ENCODE data around the gene REC114.
"Not testable (repeated sequence)": the region's sequence is repeated elsewhere in the genome, so short reads cannot be mapped to it uniquely, and the experiment has no call there.

The REC114 gene, protein sequence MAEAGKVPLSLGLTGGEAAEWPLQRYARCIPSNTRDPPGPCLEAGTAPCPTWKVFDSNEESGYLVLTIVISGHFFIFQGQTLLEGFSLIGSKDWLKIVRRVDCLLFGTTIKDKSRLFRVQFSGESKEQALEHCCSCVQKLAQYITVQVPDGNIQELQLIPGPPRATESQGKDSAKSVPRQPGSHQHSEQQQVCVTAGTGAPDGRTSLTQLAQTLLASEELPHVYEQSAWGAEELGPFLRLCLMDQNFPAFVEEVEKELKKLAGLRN

GRCh38 chr15:73442968-73443367, at the start of gene REC114:
TSS of gene REC114 (plus strand) at chr15:73443164. CDS start at chr15:73443186, 22 bp downstream.
- DNase-seq = no peak

DNA sequence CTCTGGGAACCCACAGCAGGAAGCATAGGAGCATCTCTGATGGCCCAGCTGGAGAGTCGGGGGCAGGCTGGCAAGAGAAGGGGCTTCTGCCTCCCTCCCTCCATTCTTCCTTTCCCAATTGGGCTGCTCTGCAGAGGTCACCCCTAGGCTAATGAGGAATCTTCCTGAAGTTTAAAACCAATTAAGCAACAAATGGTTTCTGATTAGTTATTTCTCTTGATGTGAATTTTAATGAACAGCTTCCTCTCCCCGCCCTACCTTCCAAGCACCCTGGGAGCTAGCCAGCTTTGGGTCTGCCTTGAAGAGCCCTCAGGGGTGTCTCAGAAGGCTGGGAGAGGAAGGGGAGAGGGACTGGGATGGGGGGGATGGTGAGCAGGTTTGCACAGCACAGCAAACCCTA, 49.6 kb upstream of the REC114 start:
- no peak for DNase-seq

- no peak for DNase-seq
Observed at GRCh38 chr15:73394782-73395181, 48.2 kb upstream of the REC114 start.

- no peak for DNase-seq
Observed at GRCh38 chr15:73395671-73396070, 47.3 kb upstream of the REC114 start.

- no peak for DNase-seq
Observed at GRCh38 chr15:73397461-73397860, 45.5 kb upstream of the REC114 start.

- DNase-seq = no peak
Observed at GRCh38 chr15:73398861-73399260, 44.1 kb upstream of the REC114 start.

DNA sequence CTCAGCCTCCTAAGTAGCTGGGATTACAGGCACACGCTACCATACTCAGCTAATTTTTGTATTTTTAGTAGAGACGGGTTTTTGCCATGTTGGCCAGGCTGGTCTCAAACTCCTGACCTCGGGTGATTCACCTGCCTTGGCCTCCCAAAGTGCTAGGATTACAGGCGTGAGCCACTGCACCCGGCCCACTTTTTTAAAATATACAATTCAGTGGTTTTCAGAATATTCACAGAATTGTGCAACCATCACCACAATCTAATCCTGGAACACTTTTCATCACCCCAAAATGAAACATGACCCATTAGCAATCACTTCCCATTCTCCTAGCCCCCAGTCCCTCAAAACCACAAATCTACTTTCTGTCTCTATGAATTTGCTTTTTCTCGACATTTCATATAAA, 42.7 kb upstream of the REC114 start:
- not testable (repeated sequence) for DNase-seq

- DNase-seq = no peak
Observed at GRCh38 chr15:73403171-73403570, 39.8 kb upstream of the REC114 start.

- no peak for DNase-seq
Observed at GRCh38 chr15:73414876-73415275, 28.1 kb upstream of the REC114 start.

GRCh38 chr15:73424506-73424905, 18.5 kb upstream of the REC114 start:
- no peak for DNase-seq

- no peak for DNase-seq
Observed at GRCh38 chr15:73425510-73425909, 17.5 kb upstream of the REC114 start.

- no peak for DNase-seq
Observed at GRCh38 chr15:73426323-73426994, 16.5 kb upstream of the REC114 start.

DNA sequence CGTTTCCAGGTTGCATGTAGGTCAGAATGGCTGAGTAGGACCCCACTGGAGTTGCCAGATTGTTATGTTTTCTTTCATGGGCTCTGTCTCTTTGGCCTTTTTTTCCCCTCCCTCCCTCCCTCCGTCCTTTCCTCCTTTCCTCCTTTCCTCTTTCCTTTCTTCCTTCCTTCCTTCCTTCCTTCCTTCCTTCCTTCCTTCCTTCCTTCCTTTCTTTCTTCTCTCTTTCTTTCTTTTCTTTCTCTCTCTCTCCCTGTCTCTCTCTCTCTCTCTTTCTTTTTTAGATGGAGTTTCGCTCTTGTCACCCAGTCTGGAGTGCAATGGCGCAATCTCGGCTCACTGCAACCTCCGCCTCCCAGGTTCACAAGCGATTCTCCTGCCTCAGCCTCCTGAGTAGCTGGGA, 11.6 kb upstream of the REC114 start:
- not testable (repeated sequence) for DNase-seq

- DNase-seq = no peak
Observed at GRCh38 chr15:73433873-73434272, 9.1 kb upstream of the REC114 start.

GRCh38 chr15:73436613-73437012, 6.4 kb upstream of the REC114 start:
- DNase-seq = no peak

- no peak for DNase-seq
Observed at GRCh38 chr15:73437543-73438109, 5.3 kb upstream of the REC114 start.

DNA sequence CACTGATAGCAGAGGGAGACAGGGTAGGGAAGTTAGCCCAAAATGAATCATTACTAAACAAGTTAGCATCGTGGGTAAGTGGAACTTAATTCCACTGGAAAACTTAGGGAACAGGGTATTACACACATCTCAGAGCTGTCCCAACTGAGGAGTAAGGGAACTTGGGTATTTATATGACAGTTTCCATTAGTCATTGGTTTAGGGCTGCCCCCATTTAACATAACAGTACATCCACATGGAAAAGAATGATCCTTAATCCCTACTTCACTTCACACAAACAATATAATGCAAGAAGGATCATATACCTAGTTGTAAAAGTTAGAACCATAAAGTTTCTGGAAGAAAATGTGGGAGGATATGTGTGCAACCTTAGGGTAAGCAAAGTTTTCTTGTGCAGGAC, 4.3 kb upstream of the REC114 start:
- DNase-seq = no peak

- DNase-seq = no peak
Observed at GRCh38 chr15:73440571-73440970, 2.4 kb upstream of the REC114 start.

DNA sequence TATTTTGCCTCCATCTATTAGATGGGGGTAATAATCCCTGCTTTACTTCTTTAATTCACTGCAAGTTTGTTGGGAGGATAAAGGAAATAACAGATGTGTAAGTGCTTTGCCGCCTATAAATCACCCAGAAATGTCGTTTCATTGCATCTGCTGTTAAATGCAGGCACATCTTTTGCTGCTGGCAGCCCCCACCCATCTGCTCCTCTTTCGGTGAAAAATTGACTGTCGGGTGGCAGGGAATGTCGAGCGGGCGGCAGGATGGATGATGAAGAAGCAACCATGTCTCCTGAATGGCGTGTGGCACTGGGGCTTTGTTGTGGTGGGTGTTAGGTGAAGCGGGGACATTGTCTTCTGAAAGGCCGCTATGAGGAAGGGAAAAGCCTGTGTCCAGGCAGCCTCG, 543 bp upstream of the REC114 start:
- no peak for DNase-seq

DNA sequence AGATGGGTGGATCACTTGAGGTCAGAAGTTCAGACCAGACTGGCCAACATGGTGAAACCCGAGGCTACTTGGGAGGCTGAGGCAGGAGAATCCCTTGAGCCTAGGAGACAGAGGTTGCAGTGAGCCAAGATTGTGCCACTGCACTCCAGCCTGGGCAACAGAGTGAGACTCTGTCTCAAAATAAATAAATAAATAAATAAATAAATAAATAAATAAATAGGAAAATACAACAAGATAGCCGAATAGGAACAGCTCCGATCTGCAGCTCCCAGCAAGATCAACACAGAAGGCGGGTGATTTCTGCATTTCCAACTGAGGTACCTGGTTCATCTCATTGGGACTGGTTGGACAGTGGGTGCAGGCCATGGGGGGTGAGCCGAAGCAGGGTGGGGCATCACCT, 4.5 kb downstream of the REC114 start:
- DNase-seq = not testable (repeated sequence)

DNA sequence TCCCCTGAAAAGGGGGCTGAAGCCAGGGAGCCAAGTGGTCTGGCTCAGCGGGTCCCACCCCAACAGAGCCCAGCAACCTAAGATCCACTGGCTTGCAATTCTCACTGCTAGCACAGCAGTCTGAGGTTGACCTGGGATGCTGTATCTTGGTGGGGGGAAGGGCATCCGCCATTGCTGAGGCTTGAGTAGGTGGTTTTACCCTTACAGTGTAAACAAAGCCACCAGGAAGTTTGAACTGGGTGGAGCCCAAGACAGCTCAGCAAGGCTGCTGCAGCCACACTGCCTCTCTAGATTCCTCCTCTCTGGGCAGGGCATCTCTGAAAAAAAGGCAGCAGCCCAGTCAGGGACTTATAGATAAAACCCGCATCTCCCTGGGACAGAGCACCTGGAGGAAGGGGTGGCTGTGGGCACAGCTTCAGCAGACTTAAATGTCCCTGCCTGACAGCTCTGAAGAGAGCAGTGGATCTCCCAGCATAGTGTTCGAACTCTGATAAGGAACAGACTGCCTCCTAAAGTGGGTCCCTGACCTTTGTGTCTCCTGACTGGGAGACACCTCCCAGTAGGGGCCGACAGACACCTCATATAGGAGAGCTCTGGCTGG, 5.3 kb downstream of the REC114 start:
- not testable (repeated sequence) for DNase-seq

- not testable (repeated sequence) for DNase-seq
Observed at GRCh38 chr15:73449980-73450379, 7.0 kb downstream of the REC114 start.

GRCh38 chr15:73454096-73454495, 11.1 kb downstream of the REC114 start:
- no peak for DNase-seq

DNA sequence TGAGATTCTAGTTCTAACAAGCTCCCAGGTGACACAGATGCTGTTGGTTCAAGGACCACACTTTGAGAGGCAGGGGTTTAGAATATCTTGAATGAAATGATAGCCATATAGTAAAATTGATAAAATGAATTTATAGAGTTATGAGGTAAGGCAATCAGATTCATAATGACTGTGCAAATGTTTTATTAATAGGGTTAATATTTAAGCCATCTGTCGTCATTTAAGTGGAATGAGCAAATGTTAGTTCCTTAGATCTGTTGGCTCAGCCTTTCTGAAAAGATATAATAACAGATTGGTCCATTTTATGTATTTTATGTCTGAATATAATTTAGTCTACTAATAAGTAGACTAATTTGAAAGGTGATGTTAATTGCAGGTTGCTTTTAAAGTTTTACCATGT, 12.9 kb downstream of the REC114 start:
- no peak for DNase-seq

Data from femur (tissue), 1 donor.